Keratinocyte (primary cell): ENCODE data around the gene OTOGL. TPM values are rescaled to one million over a fixed set of nuclear protein-coding genes. Genes with fewer than 3 reads are reported as not detected.

ENCODE experiments used
- DNase-seq: peaks from one replicate; pipeline ENCODE4 v3.0.0-alpha.2; 2011; ENCODE audit warnings: low read depth, missing footprints, low spot score
- FAIRE-seq: peaks from 2 replicates; lab custom pipeline; 2011; peaks lifted over from hg19 to GRCh38; lab: Jason Lieb, UNC
- H2AFZ ChIP-seq: 2 replicates; pipeline ENCODE4 v1.6.0; 2012; ENCODE audit warnings: low read length, control low read depth, inconsistent platforms; ENCODE audit not compliant: control insufficient read depth
- H3K27ac ChIP-seq: 2 replicates; pipeline ENCODE4 v1.5.1; 2011; ENCODE audit warnings: low read length; ENCODE audit not compliant: control insufficient read depth, insufficient read depth
- H3K27me3 ChIP-seq: 3 replicates; pipeline ENCODE4 v1.6.0; 2011; ENCODE audit warnings: low read length; ENCODE audit not compliant: control insufficient read depth, insufficient read depth; ENCODE audit errors: extremely low read depth
- H3K36me3 ChIP-seq, 2 experiments: 2 replicates in 1 of 2; 3 replicates in 1 of 2; pipeline ENCODE4 v1.5.1; 2011; ENCODE audit warnings: low read length in 2 of 2, mild to moderate bottlenecking in 1 of 2; ENCODE audit not compliant: control insufficient read depth in 2 of 2, insufficient read depth in 2 of 2; ENCODE audit errors: extremely low read depth in 1 of 2
- H3K4me1 ChIP-seq: 3 replicates; pipeline ENCODE4 v1.5.1; 2011; ENCODE audit warnings: low read length; ENCODE audit not compliant: control insufficient read depth, insufficient read depth; ENCODE audit errors: extremely low read depth
- H3K4me2 ChIP-seq: 3 replicates; pipeline ENCODE4 v1.6.0; 2011; ENCODE audit warnings: low read depth, low read length; ENCODE audit not compliant: control insufficient read depth, insufficient read depth; ENCODE audit errors: extremely low read depth
- H3K4me3 ChIP-seq, 3 experiments: fragments of 200-600 bp in 1 of 3; sonication (generic) in 1 of 3; 2 replicates in 2 of 3; 3 replicates in 1 of 3; pipeline ENCODE4 v1.5.1; 2011 to 2016; ENCODE audit warnings: low read length in 3 of 3, mild to moderate bottlenecking in 3 of 3, control low read depth in 2 of 3, inconsistent platforms in 1 of 3, low read depth in 1 of 3, mixed read lengths in 1 of 3, mixed run types in 1 of 3, moderate library complexity in 1 of 3; ENCODE audit not compliant: control insufficient read depth in 2 of 3, insufficient read depth in 2 of 3; ENCODE audit errors: extremely low read depth in 1 of 3
- H3K79me2 ChIP-seq: 2 replicates; pipeline ENCODE4 v1.6.0; 2012; ENCODE audit warnings: low read length; ENCODE audit not compliant: control insufficient read depth, insufficient read depth
- H3K9ac ChIP-seq: 3 replicates; pipeline ENCODE4 v1.6.0; 2011; ENCODE audit warnings: low read length; ENCODE audit not compliant: control insufficient read depth, insufficient read depth; ENCODE audit errors: extremely low read depth
- H3K9me1 ChIP-seq: 3 replicates; pipeline ENCODE4 v1.6.0; 2011; ENCODE audit warnings: low read length; ENCODE audit not compliant: control insufficient read depth, insufficient read depth; ENCODE audit errors: extremely low read depth
- H3K9me3 ChIP-seq: 2 replicates; pipeline ENCODE4 v1.5.1; 2012; ENCODE audit warnings: low read depth, low read length; ENCODE audit not compliant: control insufficient read depth
- H4K20me1 ChIP-seq: 3 replicates; pipeline ENCODE4 v1.6.0; 2011; ENCODE audit warnings: low read length; ENCODE audit not compliant: control insufficient read depth, insufficient read depth; ENCODE audit errors: extremely low read depth
- CTCF ChIP-seq, 3 experiments: IDR thresholded peaks in 1 of 3; conservative IDR thresholded peaks in 1 of 3; optimal IDR thresholded peaks in 1 of 3; 2 replicates in 2 of 3; 3 replicates in 1 of 3; pipeline versions ENCODE3 to v1.5.1; 2011; ENCODE audit warnings: low read length in 3 of 3, mild to moderate bottlenecking in 3 of 3, moderate library complexity in 2 of 3, control low read depth in 1 of 3, inconsistent platforms in 1 of 3; ENCODE audit not compliant: insufficient read depth in 2 of 3; ENCODE audit errors: extremely low read depth in 1 of 3
- EZH2 ChIP-seq: IDR thresholded peaks from one replicate; pipeline ENCODE4 v1.6.1; 2012; ENCODE audit warnings: inconsistent platforms, mild to moderate bottlenecking, low read length, moderate library complexity
- dilution Hi-C: fragments of 300-500 bp; cut with MboI; formaldehyde crosslinking; loops from one replicate; pipeline ENCODE4 v1.7.0; 2020; ENCODE audit warnings: low sequenced_read_pairs; ENCODE audit not compliant: extremely low pct_ligation_motif_present
- polyA plus RNA-seq, 5 experiments: library from polyadenylated mRNA; depleted of rRNA in 3 of 5; stranded (reverse) in 3 of 5; stranded (forward) in 1 of 5; unstranded in 1 of 5; fragments of >200 nt; gene quantifications; 1 replicate in 1 of 5; 2 replicates in 3 of 5; 3 replicates in 1 of 5; pipeline versions ENCODE4 v1.2.1 to v1.2.3, GENCODE V29; 2011 to 2012; ENCODE audit warnings: missing spikeins in 2 of 5, low read depth in 1 of 5, low replicate concordance in 1 of 5

The OTOGL gene
- polyA plus RNA-seq, 1 donor (not counting 4 experiments of a cell fraction or from before 2014, with no cell fraction given): 0.08 TPM

GRCh38 chr12:80056845-80057244 is 42.5 kb upstream of the OTOGL start:
- Histone ChIP-seq H3K27me3 (peaks cover 4% of the 10 kb centered on the region), H3K9me1 (no peaks in the 10 kb centered on the region), H3K4me3 (no peak overlapping the region), H2AFZ (no peak overlapping the region), H3K27ac (no peak overlapping the region), H4K20me1 (no peaks in the 10 kb centered on the region), H3K79me2 (no peaks in the 10 kb centered on the region), H3K4me2 (no peak overlapping the region), H3K9me3 (no peaks in the 10 kb centered on the region), H3K4me1 (no peaks in the 10 kb centered on the region), H3K36me3 (no peaks in the 10 kb centered on the region), H3K9ac (no peak overlapping the region)
- DNase-seq: no peak
- TF ChIP-seq CTCF (optimal IDR thresholded peaks at IDR 0.05 in 1 of 3, IDR thresholded peaks at IDR 0.05 in 1 of 3, conservative IDR thresholded peaks at IDR 0.05 in 1 of 3; ENCODE audit: extremely low read depth in 1 of 3, insufficient read depth in 2 of 3, low read length in 3 of 3) (no peak), EZH2 (no peak)
- dilution Hi-C loops: no loop called here
- no peak for FAIRE-seq

- no peaks in the 10 kb centered on the region for H3K79me2 ChIP-seq
- H3K9ac ChIP-seq: no peak overlapping the region
- TF ChIP-seq CTCF (optimal IDR thresholded peaks at IDR 0.05 in 1 of 3, IDR thresholded peaks at IDR 0.05 in 1 of 3, conservative IDR thresholded peaks at IDR 0.05 in 1 of 3; ENCODE audit: extremely low read depth in 1 of 3, insufficient read depth in 2 of 3, low read length in 3 of 3) (no peak), EZH2 (no peak)
These were observed 40.8 kb upstream of the OTOGL start for GRCh38 chr12:80058586-80058985.

More at GRCh38 chr12:80058586-80058985, 40.8 kb upstream of the OTOGL start:
- Histone ChIP-seq H4K20me1 (no peaks in the 10 kb centered on the region), H3K4me3 (no peak overlapping the region), H3K36me3 (no peaks in the 10 kb centered on the region), H3K9me3 (no peaks in the 10 kb centered on the region), H3K27me3 (peaks cover 4% of the 10 kb centered on the region), H3K4me1 (no peaks in the 10 kb centered on the region), H3K4me2 (no peak overlapping the region), H2AFZ (no peak overlapping the region), H3K9me1 (no peaks in the 10 kb centered on the region), H3K27ac (no peak overlapping the region)
- FAIRE-seq (no peak), DNase-seq (no peak)
- dilution Hi-C loops: no loop called here
